Suprapubic skin (tissue), 4 donors: ENCODE data around the gene MYH10. TPM values are rescaled to one million over a fixed set of nuclear protein-coding genes. Genes with fewer than 3 reads are reported as not detected.

ENCODE experiments used
- DNase-seq, 2 donors: peaks; one replicate each; pipeline ENCODE4 v3.0.0-alpha.2; 2019; ENCODE audit warnings: low spot score in 2 of 2
- H3K27ac ChIP-seq: fragments of 200-600 bp; sonication (generic); one replicate; pipeline ENCODE4 v1.5.1; 2019
- H3K27me3 ChIP-seq: fragments of 200-600 bp; sonication (generic); one replicate; pipeline ENCODE4 v1.5.1; 2019
- H3K36me3 ChIP-seq: fragments of 200-600 bp; sonication (generic); one replicate; pipeline ENCODE4 v1.5.1; 2019
- H3K4me1 ChIP-seq: fragments of 200-600 bp; sonication (generic); one replicate; pipeline ENCODE4 v1.5.1; 2019
- H3K4me3 ChIP-seq: fragments of 200-600 bp; sonication (generic); one replicate; pipeline ENCODE4 v1.5.1; 2019; ENCODE audit warnings: mild to moderate bottlenecking
- H3K9me3 ChIP-seq: fragments of 200-600 bp; sonication (generic); one replicate; pipeline ENCODE4 v1.5.1; 2019
- EP300 ChIP-seq: sonication (generic); formaldehyde crosslinking; IDR thresholded peaks from one replicate; pipeline ENCODE4 v1.6.1; 2017; ENCODE audit warnings: antibody characterized with exemption
- POLR2A ChIP-seq, 2 donors: fragments of 450-650 bp; IDR thresholded peaks; one replicate each; pipeline ENCODE4 v1.6.1; 2017; ENCODE audit warnings: antibody characterized with exemption in 2 of 2, mild to moderate bottlenecking in 2 of 2, moderate library complexity in 2 of 2
- POLR2AphosphoS5 ChIP-seq, 3 donors: sonication (generic); formaldehyde crosslinking; IDR thresholded peaks; one replicate each; pipeline ENCODE4 v1.6.1; 2017; ENCODE audit warnings: antibody characterized with exemption in 3 of 3
- WGBS: methylation state at CpG from one replicate; pipeline ENCODE4 v1.1.5; 2018; 5-methylcytosine and 5-hydroxymethylcytosine counted together
- total RNA-seq, 4 donors: library from RNA; depleted of rRNA; stranded (reverse); fragments of >200 nt; gene quantifications; one replicate each; pipeline ENCODE4 v1.1.0, GENCODE V29; 2016
- TF ChIP-seq, protein P1 (sequence below), 2 donors: fragments of 200-600 bp in 1 of 2; fragments of 450-650 bp in 1 of 2; sonication (generic) in 1 of 2; IDR thresholded peaks; one replicate each; pipeline ENCODE4 v1.5.1; 2016 to 2019; ENCODE audit warnings: antibody characterized with exemption in 2 of 2, mild to moderate bottlenecking in 1 of 2, moderate library complexity in 1 of 2

The MYH10 gene
- total RNA-seq, 4 donors from 2014 or later, result 9.5 to 18.3 (median 13.2) TPM

DNA sequence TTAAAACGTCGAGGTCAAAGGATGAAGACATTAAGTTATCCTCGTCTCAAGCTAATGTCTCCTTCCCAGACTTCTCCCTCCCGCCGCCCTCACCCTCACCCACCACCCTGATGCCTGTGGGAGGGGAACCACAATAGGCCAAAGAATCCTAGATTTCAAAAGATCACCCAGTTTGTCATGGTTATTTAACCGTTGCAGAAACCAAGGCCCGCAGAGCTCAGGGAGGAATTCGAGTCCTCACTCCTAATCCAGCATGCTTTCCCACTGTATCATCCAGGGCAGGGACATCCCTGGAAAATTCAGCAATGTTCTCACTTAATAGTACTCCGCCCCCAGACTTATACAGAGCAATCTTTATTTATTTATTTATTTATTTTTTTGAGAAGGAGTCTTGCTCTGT is 41.8 kb upstream of the MYH10 start:
- Histone ChIP-seq H3K9me3 (no peaks in the 10 kb centered on the region), H3K27me3 (no peaks in the 10 kb centered on the region), H3K4me1 (peaks cover 2% of the 10 kb centered on the region), H3K4me3 (no peak overlapping the region), H3K27ac (no peak overlapping the region), H3K36me3 (no peaks in the 10 kb centered on the region)
- no peak for TF ChIP-seq POLR2AphosphoS5 (IDR thresholded peaks at IDR 0.05)
- no peak for TF ChIP-seq EP300
- TF ChIP-seq, protein P1, sequence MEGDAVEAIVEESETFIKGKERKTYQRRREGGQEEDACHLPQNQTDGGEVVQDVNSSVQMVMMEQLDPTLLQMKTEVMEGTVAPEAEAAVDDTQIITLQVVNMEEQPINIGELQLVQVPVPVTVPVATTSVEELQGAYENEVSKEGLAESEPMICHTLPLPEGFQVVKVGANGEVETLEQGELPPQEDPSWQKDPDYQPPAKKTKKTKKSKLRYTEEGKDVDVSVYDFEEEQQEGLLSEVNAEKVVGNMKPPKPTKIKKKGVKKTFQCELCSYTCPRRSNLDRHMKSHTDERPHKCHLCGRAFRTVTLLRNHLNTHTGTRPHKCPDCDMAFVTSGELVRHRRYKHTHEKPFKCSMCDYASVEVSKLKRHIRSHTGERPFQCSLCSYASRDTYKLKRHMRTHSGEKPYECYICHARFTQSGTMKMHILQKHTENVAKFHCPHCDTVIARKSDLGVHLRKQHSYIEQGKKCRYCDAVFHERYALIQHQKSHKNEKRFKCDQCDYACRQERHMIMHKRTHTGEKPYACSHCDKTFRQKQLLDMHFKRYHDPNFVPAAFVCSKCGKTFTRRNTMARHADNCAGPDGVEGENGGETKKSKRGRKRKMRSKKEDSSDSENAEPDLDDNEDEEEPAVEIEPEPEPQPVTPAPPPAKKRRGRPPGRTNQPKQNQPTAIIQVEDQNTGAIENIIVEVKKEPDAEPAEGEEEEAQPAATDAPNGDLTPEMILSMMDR (IDR thresholded peaks at IDR 0.05), result no peak
- TF ChIP-seq POLR2A (IDR thresholded peaks at IDR 0.05), result no peak
- DNase-seq, result no peak
- WGBS, result 92% methylated on average over 9 of the region's 9 CpGs

DNA sequence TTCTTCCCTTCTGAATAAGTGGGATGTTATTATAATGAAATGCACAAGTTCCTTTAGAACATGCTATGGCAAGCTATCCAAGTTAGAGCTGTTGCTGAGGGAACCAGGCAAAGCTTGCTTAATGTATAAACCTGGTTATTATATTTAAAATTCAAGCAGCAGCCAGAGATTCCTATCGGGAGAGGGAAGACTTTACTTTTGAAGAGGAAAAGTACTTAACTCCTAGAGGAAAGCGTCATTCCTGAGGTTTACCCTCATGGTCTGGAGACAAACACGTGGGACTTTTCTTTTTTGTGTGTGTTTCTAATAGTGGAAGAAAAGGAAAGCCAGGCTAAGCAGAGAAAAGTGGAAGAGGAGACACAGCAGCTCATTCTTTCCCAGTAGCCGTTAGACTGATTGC is 39.9 kb upstream of the MYH10 start:
- Histone ChIP-seq H3K4me1 (peaks cover 2% of the 10 kb centered on the region), H3K27me3 (no peaks in the 10 kb centered on the region), H3K4me3 (no peak overlapping the region), H3K9me3 (no peaks in the 10 kb centered on the region), H3K36me3 (no peaks in the 10 kb centered on the region), H3K27ac (no peak overlapping the region)
- 39% methylated on average over 4 of the region's 4 CpGs for WGBS
- no peak for DNase-seq
- TF ChIP-seq EP300 (no peak), POLR2A (IDR thresholded peaks at IDR 0.05) (no peak), POLR2AphosphoS5 (IDR thresholded peaks at IDR 0.05) (no peak)
- TF ChIP-seq, protein P1 (IDR thresholded peaks at IDR 0.05), result no peak

DNA sequence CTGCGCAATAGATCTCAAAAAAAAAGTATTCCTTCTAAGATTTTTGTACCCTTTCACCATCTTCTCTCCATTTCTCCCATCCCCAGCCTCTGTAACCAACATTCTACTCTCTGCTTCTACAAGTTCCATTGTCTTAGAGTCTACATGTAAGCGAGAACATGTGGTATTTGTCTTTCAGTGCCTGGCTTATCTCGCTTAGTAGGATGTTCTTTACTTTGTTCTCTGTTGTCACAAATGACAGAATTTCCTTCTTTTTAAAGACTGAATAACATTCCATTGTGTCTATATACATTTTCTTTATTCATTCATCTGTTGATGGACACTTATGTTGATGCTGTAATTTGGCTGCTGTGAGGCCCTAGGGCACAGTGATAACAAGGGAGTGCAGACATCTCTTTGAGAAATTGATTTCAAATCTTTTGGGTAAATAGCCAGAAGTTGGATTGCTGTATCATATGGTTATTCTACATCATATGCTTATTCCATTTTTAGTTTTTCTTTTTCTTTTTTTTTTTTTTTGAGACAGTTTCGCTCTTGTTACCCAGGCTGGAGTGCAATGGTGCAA is 37.7 kb upstream of the MYH10 start:
- H3K9me3 ChIP-seq, result no peaks in the 10 kb centered on the region
- H3K4me1 ChIP-seq, result no peaks in the 10 kb centered on the region
- no peak overlapping the region for H3K4me3 ChIP-seq
- no peaks in the 10 kb centered on the region for H3K27me3 ChIP-seq
- no peak overlapping the region for H3K27ac ChIP-seq
- 99% methylated on average over 4 of the region's 4 CpGs for WGBS
- H3K36me3 ChIP-seq, result no peaks in the 10 kb centered on the region
- no peak for DNase-seq
- TF ChIP-seq POLR2A (IDR thresholded peaks at IDR 0.05) (no peak), POLR2AphosphoS5 (IDR thresholded peaks at IDR 0.05) (no peak), EP300 (no peak)
- TF ChIP-seq, protein P1 (IDR thresholded peaks at IDR 0.05), result no peak

DNA sequence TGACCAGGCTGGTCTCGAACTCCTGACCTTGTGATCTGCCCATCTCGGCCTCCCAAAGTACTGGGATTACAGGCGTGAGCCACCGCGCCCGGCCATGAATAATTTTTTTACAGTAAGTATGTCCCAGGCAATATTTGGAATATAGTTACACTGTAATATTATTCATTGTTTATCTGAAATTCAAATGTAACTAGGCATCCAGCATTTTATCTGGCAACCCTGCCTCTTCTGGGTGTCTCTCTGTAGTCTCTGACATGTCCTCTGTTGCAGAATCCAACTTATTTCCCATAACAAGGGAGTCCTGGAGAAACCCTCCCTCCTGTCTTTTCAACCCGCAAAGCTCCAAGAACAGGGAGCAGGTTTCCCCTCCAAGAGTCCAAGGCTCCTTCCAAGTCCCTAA is 36.9 kb upstream of the MYH10 start:
- 76% methylated on average over 7 of the region's 7 CpGs for WGBS
- DNase-seq, result no peak
- Histone ChIP-seq H3K27me3 (no peaks in the 10 kb centered on the region), H3K36me3 (no peaks in the 10 kb centered on the region), H3K4me1 (no peaks in the 10 kb centered on the region), H3K27ac (no peak overlapping the region), H3K9me3 (no peaks in the 10 kb centered on the region), H3K4me3 (no peak overlapping the region)
- TF ChIP-seq POLR2A (IDR thresholded peaks at IDR 0.05) (no peak), EP300 (no peak), POLR2AphosphoS5 (IDR thresholded peaks at IDR 0.05) (no peak)

DNA sequence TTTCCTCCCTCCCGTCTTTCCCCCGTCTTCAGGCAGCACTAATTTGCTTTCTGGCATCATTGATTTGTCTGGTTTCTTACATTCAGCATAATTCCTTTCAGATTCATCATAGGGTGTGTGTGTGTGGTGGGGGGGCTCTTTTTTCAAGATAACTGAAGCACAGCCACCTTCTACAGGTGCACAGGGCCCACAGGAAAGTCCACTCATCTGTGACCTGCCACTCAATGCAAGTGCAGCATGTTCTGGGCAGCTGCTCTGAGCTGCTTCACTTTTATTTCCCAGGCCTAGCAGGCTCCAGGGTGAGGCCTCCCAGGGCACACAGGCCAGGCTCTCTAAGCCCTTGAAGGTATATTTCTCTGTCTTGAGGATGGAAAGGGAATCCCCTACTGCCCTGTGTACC is 35.2 kb upstream of the MYH10 start:
- WGBS, result 93% methylated on average over 2 of the region's 2 CpGs
- Histone ChIP-seq H3K36me3 (no peaks in the 10 kb centered on the region), H3K27me3 (no peaks in the 10 kb centered on the region), H3K4me1 (no peaks in the 10 kb centered on the region), H3K9me3 (no peaks in the 10 kb centered on the region), H3K4me3 (no peak overlapping the region), H3K27ac (no peak overlapping the region)
- TF ChIP-seq EP300, result no peak
- no peak for TF ChIP-seq POLR2A (IDR thresholded peaks at IDR 0.05)
- TF ChIP-seq, protein P1 (IDR thresholded peaks at IDR 0.05), result no peak
- no peak for TF ChIP-seq POLR2AphosphoS5 (IDR thresholded peaks at IDR 0.05)
- DNase-seq, result no peak
